HepG2 (cell line): ENCODE results near the gene HS3ST5.

Source experiments
- CHD4 ChIP-seq: fragments of 200-600 bp; sonication (generic); IDR thresholded peaks from 2 replicates; pipeline ENCODE4 v1.7.0; 2017; ENCODE audit warnings: mild to moderate bottlenecking, low read length, borderline replicate concordance
- HIVEP1 ChIP-seq: sonication (generic); formaldehyde crosslinking; IDR thresholded peaks from 2 replicates; pipeline ENCODE4 v1.4.0; 2020; ENCODE audit warnings: mild to moderate bottlenecking, missing genetic modification reagents
- NFIC ChIP-seq: IDR thresholded peaks from 2 replicates; pipeline ENCODE4 v1.6.1; 2012; ENCODE audit warnings: mild to moderate bottlenecking, low read length, inconsistent platforms
- POLR2A ChIP-seq, 2 experiments: IDR thresholded peaks; 2 replicates each; pipeline ENCODE4 v1.6.1; 2011; ENCODE audit warnings: low read depth in 2 of 2, low read length in 2 of 2, mild to moderate bottlenecking in 1 of 2, moderate library complexity in 1 of 2; ENCODE audit not compliant: insufficient read depth in 1 of 2
- POLR2AphosphoS5 ChIP-seq: IDR thresholded peaks from 2 replicates; pipeline ENCODE4 v1.6.1; 2012; ENCODE audit warnings: low read depth, low read length
- TF ChIP-seq, protein P1 (sequence below): sonication (generic); formaldehyde crosslinking; IDR thresholded peaks from 2 replicates; pipeline ENCODE4 v1.4.0; 2020; ENCODE audit warnings: missing genetic modification reagents, borderline replicate concordance
- TF ChIP-seq, protein P2 (sequence below): sonication (generic); formaldehyde crosslinking; conservative IDR thresholded peaks from 2 replicates; pipeline ENCODE4 v1.5.0; 2020; ENCODE audit warnings: missing genetic modification reagents
- TF ChIP-seq, protein P3 (sequence below): sonication (generic); formaldehyde crosslinking; IDR thresholded peaks from 2 replicates; pipeline ENCODE4 v1.5.0; 2020; ENCODE audit warnings: mild to moderate bottlenecking, missing genetic modification reagents, moderate library complexity
- TF ChIP-seq, protein P4 (sequence below): sonication (generic); formaldehyde crosslinking; IDR thresholded peaks from 2 replicates; pipeline ENCODE4 v1.5.0; 2020; ENCODE audit warnings: mild to moderate bottlenecking, missing genetic modification reagents
- TF ChIP-seq, protein P5 (sequence below): sonication (generic); formaldehyde crosslinking; IDR thresholded peaks from 2 replicates; pipeline ENCODE4 v1.5.1; 2020; ENCODE audit warnings: mild to moderate bottlenecking, missing genetic modification reagents, moderate library complexity
- TF ChIP-seq, protein P6 (sequence below): sonication (generic); formaldehyde crosslinking; IDR thresholded peaks from 2 replicates; pipeline ENCODE4 v1.4.0; 2020; ENCODE audit warnings: missing genetic modification reagents

DNA sequence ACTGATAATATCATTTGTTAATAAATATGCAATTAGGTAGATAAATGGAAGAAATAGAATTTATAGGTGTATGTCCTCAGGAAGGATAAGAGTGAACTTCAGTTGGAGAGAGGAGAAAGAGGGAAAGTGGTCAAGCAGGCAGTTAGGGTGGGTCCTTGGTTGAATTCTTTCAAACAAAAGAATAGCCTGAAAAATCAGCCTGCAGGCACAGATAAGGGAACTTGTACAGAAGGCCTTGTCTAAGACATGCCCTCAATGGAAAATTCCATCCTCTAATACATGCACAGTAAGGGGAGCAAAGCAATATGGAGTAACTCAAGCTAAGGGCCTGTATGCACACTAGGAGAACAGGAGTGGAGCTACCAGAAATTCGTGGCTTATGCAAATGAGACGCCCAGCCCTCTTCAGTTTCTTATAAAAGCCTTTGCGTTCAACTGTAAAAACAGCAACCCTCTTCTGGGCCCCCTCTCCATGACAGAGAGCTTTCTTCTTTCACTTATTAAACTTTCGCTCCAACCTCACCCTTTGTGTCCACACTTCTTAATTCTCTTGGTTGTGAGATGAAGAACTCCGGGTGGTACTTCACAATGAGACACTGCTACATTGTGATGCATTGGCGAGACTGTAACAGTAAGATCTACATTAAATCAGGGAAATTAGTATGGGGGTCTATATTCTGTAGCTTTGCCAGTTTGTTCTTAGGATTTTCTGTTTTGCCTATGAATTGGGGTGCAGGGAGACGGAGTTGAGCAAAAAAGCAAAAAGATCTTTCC lies 147.0 kb downstream of the HS3ST5 start:
- TF ChIP-seq, protein P1, sequence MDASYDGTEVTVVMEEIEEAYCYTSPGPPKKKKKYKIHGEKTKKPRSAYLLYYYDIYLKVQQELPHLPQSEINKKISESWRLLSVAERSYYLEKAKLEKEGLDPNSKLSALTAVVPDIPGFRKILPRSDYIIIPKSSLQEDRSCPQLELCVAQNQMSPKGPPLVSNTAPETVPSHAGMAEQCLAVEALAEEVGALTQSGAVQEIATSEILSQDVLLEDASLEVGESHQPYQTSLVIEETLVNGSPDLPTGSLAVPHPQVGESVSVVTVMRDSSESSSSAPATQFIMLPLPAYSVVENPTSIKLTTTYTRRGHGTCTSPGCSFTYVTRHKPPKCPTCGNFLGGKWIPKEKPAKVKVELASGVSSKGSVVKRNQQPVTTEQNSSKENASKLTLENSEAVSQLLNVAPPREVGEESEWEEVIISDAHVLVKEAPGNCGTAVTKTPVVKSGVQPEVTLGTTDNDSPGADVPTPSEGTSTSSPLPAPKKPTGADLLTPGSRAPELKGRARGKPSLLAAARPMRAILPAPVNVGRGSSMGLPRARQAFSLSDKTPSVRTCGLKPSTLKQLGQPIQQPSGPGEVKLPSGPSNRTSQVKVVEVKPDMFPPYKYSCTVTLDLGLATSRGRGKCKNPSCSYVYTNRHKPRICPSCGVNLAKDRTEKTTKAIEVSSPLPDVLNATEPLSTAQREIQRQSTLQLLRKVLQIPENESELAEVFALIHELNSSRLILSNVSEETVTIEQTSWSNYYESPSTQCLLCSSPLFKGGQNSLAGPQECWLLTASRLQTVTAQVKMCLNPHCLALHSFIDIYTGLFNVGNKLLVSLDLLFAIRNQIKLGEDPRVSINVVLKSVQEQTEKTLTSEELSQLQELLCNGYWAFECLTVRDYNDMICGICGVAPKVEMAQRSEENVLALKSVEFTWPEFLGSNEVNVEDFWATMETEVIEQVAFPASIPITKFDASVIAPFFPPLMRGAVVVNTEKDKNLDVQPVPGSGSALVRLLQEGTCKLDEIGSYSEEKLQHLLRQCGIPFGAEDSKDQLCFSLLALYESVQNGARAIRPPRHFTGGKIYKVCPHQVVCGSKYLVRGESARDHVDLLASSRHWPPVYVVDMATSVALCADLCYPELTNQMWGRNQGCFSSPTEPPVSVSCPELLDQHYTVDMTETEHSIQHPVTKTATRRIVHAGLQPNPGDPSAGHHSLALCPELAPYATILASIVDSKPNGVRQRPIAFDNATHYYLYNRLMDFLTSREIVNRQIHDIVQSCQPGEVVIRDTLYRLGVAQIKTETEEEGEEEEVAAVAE = no peak
- TF ChIP-seq, protein P2, sequence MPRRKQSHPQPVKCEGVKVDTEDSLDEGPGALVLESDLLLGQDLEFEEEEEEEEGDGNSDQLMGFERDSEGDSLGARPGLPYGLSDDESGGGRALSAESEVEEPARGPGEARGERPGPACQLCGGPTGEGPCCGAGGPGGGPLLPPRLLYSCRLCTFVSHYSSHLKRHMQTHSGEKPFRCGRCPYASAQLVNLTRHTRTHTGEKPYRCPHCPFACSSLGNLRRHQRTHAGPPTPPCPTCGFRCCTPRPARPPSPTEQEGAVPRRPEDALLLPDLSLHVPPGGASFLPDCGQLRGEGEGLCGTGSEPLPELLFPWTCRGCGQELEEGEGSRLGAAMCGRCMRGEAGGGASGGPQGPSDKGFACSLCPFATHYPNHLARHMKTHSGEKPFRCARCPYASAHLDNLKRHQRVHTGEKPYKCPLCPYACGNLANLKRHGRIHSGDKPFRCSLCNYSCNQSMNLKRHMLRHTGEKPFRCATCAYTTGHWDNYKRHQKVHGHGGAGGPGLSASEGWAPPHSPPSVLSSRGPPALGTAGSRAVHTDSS = no peak
- TF ChIP-seq POLR2A (IDR thresholded peaks at IDR 0.05; ENCODE audit: insufficient read depth in 1 of 2, low read depth in 2 of 2, low read length in 2 of 2) (no peak), CHD4 (no peak), NFIC (no peak), HIVEP1 (CRISPR knock-in tag) (no peak), POLR2AphosphoS5 (no peak)
- TF ChIP-seq, protein P3, sequence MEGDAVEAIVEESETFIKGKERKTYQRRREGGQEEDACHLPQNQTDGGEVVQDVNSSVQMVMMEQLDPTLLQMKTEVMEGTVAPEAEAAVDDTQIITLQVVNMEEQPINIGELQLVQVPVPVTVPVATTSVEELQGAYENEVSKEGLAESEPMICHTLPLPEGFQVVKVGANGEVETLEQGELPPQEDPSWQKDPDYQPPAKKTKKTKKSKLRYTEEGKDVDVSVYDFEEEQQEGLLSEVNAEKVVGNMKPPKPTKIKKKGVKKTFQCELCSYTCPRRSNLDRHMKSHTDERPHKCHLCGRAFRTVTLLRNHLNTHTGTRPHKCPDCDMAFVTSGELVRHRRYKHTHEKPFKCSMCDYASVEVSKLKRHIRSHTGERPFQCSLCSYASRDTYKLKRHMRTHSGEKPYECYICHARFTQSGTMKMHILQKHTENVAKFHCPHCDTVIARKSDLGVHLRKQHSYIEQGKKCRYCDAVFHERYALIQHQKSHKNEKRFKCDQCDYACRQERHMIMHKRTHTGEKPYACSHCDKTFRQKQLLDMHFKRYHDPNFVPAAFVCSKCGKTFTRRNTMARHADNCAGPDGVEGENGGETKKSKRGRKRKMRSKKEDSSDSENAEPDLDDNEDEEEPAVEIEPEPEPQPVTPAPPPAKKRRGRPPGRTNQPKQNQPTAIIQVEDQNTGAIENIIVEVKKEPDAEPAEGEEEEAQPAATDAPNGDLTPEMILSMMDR (CRISPR knock-in tag) = no peak
- TF ChIP-seq, protein P4, sequence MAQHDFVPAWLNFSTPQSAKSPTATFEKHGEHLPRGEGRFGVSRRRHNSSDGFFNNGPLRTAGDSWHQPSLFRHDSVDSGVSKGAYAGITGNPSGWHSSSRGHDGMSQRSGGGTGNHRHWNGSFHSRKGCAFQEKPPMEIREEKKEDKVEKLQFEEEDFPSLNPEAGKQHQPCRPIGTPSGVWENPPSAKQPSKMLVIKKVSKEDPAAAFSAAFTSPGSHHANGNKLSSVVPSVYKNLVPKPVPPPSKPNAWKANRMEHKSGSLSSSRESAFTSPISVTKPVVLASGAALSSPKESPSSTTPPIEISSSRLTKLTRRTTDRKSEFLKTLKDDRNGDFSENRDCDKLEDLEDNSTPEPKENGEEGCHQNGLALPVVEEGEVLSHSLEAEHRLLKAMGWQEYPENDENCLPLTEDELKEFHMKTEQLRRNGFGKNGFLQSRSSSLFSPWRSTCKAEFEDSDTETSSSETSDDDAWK (CRISPR knock-in tag) = no peak
- TF ChIP-seq, protein P5, sequence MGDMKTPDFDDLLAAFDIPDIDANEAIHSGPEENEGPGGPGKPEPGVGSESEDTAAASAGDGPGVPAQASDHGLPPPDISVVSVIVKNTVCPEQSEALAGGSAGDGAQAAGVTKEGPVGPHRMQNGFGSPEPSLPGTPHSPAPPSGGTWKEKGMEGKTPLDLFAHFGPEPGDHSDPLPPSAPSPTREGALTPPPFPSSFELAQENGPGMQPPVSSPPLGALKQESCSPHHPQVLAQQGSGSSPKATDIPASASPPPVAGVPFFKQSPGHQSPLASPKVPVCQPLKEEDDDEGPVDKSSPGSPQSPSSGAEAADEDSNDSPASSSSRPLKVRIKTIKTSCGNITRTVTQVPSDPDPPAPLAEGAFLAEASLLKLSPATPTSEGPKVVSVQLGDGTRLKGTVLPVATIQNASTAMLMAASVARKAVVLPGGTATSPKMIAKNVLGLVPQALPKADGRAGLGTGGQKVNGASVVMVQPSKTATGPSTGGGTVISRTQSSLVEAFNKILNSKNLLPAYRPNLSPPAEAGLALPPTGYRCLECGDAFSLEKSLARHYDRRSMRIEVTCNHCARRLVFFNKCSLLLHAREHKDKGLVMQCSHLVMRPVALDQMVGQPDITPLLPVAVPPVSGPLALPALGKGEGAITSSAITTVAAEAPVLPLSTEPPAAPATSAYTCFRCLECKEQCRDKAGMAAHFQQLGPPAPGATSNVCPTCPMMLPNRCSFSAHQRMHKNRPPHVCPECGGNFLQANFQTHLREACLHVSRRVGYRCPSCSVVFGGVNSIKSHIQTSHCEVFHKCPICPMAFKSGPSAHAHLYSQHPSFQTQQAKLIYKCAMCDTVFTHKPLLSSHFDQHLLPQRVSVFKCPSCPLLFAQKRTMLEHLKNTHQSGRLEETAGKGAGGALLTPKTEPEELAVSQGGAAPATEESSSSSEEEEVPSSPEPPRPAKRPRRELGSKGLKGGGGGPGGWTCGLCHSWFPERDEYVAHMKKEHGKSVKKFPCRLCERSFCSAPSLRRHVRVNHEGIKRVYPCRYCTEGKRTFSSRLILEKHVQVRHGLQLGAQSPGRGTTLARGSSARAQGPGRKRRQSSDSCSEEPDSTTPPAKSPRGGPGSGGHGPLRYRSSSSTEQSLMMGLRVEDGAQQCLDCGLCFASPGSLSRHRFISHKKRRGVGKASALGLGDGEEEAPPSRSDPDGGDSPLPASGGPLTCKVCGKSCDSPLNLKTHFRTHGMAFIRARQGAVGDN (CRISPR knock-in tag) = no peak
- TF ChIP-seq, protein P6, sequence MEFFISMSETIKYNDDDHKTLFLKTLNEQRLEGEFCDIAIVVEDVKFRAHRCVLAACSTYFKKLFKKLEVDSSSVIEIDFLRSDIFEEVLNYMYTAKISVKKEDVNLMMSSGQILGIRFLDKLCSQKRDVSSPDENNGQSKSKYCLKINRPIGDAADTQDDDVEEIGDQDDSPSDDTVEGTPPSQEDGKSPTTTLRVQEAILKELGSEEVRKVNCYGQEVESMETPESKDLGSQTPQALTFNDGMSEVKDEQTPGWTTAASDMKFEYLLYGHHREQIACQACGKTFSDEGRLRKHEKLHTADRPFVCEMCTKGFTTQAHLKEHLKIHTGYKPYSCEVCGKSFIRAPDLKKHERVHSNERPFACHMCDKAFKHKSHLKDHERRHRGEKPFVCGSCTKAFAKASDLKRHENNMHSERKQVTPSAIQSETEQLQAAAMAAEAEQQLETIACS (CRISPR knock-in tag) = no peak
